Natural killer cell treated with Interleukin-12 subunit alpha and Interleukin-12 subunit beta and Interleukin-15 and Interleukin-18, amount 100 ng/mL, for 72 hours (primary cell): ENCODE data around the gene PIM3. TPM values are rescaled to one million over a fixed set of nuclear protein-coding genes. Genes with fewer than 3 reads are reported as not detected.
"Not testable (repeated sequence)": the region's sequence is repeated elsewhere in the genome, so short reads cannot be mapped to it uniquely, and the experiment has no call there.

ENCODE experiments used
- ATAC-seq, 2 donors: fragments of 150-1000 bp; cut with Tn5 transposase in 1 of 2; sonication (Bioruptor Pico), chemical (Tn5 transposase) in 1 of 2; 2 replicates each; pipeline ENCODE4 v1.10.0; 2021
- DNase-seq: peaks from one replicate; pipeline ENCODE4 v3.0.0; 2022; ENCODE audit warnings: low spot score
- H3K27ac Mint-ChIP-seq, 2 donors: 1 replicate in 1 of 2; 2 replicates in 1 of 2; pipeline ENCODE4 v1.8.0; 2022; ENCODE audit warnings: mixed read lengths in 2 of 2, mild to moderate bottlenecking in 1 of 2, moderate library complexity in 1 of 2
- H3K27me3 Mint-ChIP-seq, 2 donors: 1 replicate in 1 of 2; 2 replicates in 1 of 2; pipeline ENCODE4 v1.8.0; 2022; ENCODE audit warnings: mixed read lengths in 2 of 2
- H3K36me3 Mint-ChIP-seq: one replicate; pipeline ENCODE4 v1.8.0; 2022; ENCODE audit warnings: mixed read lengths
- H3K4me1 Mint-ChIP-seq, 2 donors: 1 replicate in 1 of 2; 2 replicates in 1 of 2; pipeline ENCODE4 v1.8.0; 2022; ENCODE audit warnings: low read depth in 2 of 2, mixed read lengths in 2 of 2, mild to moderate bottlenecking in 1 of 2
- H3K4me3 Mint-ChIP-seq: one replicate; pipeline ENCODE4 v1.8.0; 2022; ENCODE audit warnings: mixed read lengths
- H3K9me3 Mint-ChIP-seq: 2 replicates; pipeline ENCODE4 v1.8.0; 2022; ENCODE audit warnings: mixed read lengths
- total RNA-seq, 2 donors: library from RNA; stranded (reverse); gene quantifications; one replicate each; pipeline ENCODE4 v1.2.3, GENCODE V29; 2022

PIM3 gene
- total RNA-seq, 2 donors from 2014 or later: 78.5 to 115 TPM

- Mint-ChIP-seq H3K4me3 (no peak overlapping the region), H3K27ac (no peak overlapping the region), H3K36me3 (no peaks in the 10 kb centered on the region), H3K9me3 (no peaks in the 10 kb centered on the region), H3K4me1 (peaks cover 2 to 4% of the 10 kb centered on the region in 2 donors), H3K27me3 (no peaks in the 10 kb centered on the region)
- ATAC-seq: peak in 1 of 2 donors; percentile 26
- DNase-seq: no peak
Measured at GRCh38 chr22:49944399-49944891, 16.1 kb upstream of the PIM3 start.

DNA sequence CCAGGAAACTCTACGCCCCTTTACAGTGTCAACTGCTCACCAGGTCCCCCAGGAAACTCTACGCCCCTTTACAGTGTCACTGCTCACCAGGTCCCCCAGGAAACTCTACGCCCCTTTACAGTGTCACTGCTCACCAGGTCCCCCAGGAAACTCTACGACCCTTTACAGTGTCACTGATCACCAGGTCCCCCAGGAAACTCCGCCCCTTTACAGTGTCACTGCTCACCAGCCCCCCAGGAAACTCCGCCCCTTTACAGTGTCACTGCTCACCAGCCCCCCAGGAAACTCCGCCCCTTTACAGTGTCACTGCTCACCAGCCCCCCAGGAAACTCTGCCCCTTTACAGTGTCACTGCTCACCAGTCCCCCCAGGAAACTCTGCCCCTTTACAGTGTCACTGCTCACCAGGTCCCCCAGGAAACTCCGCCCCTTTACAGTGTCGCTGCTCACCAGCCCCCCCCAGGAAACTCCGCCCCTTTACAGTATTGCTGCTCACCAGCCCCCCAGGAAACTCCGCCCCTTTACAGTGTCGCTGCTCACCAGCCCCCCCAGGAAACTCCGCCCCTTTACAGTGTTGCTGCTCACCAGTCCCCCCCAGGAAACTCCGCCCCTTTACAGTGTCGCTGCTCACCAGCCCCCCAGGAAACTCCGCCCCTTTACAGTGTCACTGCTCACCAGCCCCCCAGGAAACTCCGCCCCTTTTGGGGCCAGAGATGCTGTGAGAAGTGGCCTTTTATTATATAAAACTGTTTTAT is 15.4 kb upstream of the PIM3 start:
- not testable (repeated sequence) for DNase-seq, H3K27me3 Mint-ChIP-seq, H3K4me1 Mint-ChIP-seq, ATAC-seq, H3K36me3 Mint-ChIP-seq, H3K4me3 Mint-ChIP-seq, H3K9me3 Mint-ChIP-seq
- H3K27ac Mint-ChIP-seq: peak overlapping the region; percentile 47 to 88

GRCh38 chr22:49946612-49947295 is 13.8 kb upstream of the PIM3 start:
- Mint-ChIP-seq H3K36me3 (no peaks in the 10 kb centered on the region), H3K4me3 (no peak overlapping the region), H3K27ac (peak overlapping the region in 1 of 2 donors; percentile 88), H3K9me3 (no peaks in the 10 kb centered on the region), H3K4me1 (peaks cover 0 to 4% of the 10 kb centered on the region in 2 donors), H3K27me3 (no peaks in the 10 kb centered on the region)
- DNase-seq (no peak), ATAC-seq (no peak)

DNA sequence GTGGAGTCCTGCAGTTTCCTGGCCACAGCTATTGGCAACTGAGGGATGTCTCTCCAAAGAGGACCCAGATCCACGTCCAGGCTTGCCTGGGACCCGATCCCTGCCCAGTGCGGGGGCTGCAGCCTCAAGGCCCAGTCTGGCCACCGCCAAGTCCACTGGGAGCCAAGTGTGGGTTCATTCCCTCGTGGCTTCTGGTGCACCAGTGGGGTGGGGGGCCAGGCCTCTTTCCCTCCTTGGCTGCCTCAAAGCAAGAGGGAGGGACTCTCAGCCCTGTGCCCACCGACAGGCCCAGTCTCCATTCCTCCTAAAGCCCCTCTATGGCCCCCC is 13.3 kb upstream of the PIM3 start:
- no peak for ATAC-seq

GRCh38 chr22:49948116-49948957 is 12.2 kb upstream of the PIM3 start:
- Mint-ChIP-seq H3K27me3 (no peaks in the 10 kb centered on the region), H3K4me1 (peaks cover 0 to 4% of the 10 kb centered on the region in 2 donors), H3K36me3 (no peaks in the 10 kb centered on the region), H3K27ac (no peak overlapping the region), H3K9me3 (no peaks in the 10 kb centered on the region), H3K4me3 (no peak overlapping the region)
- DNase-seq (no peak), ATAC-seq (no peak)

More for the DNA sequence above, 13.3 kb upstream of the PIM3 start:
- no peaks in the 10 kb centered on the region for H3K27me3 Mint-ChIP-seq
- H3K27ac Mint-ChIP-seq: no peak overlapping the region
- H3K4me1 Mint-ChIP-seq: peaks cover 0 to 4% of the 10 kb centered on the region in 2 donors
- H3K9me3 Mint-ChIP-seq: no peaks in the 10 kb centered on the region
- DNase-seq: no peak
- H3K36me3 Mint-ChIP-seq: no peaks in the 10 kb centered on the region
- no peak overlapping the region for H3K4me3 Mint-ChIP-seq

- Mint-ChIP-seq H3K27me3 (no peaks in the 10 kb centered on the region), H3K9me3 (no peaks in the 10 kb centered on the region), H3K4me1 (peaks cover 0 to 4% of the 10 kb centered on the region in 2 donors), H3K4me3 (no peak overlapping the region), H3K36me3 (no peaks in the 10 kb centered on the region), H3K27ac (no peak overlapping the region)
- ATAC-seq: peak in 1 of 2 donors; percentile 1
- DNase-seq: no peak
Measured at GRCh38 chr22:49948958-49949913, 11.3 kb upstream of the PIM3 start.

GRCh38 chr22:49949914-49950292 is 10.7 kb upstream of the PIM3 start:
- no peak overlapping the region for H3K4me3 Mint-ChIP-seq
- DNase-seq (no peak), ATAC-seq (no peak)
- no peak overlapping the region for H3K27ac Mint-ChIP-seq
- no peaks in the 10 kb centered on the region for H3K27me3 Mint-ChIP-seq
- H3K9me3 Mint-ChIP-seq: no peaks in the 10 kb centered on the region
- peaks cover 0 to 4% of the 10 kb centered on the region in 2 donors for H3K4me1 Mint-ChIP-seq
- H3K36me3 Mint-ChIP-seq: no peaks in the 10 kb centered on the region

- H3K4me3 Mint-ChIP-seq: no peak overlapping the region
- H3K4me1 Mint-ChIP-seq: peaks cover 0 to 3% of the 10 kb centered on the region in 2 donors
- ATAC-seq (no peak), DNase-seq (no peak)
- H3K9me3 Mint-ChIP-seq: no peaks in the 10 kb centered on the region
- no peaks in the 10 kb centered on the region for H3K27me3 Mint-ChIP-seq
- no peak overlapping the region for H3K27ac Mint-ChIP-seq
- no peaks in the 10 kb centered on the region for H3K36me3 Mint-ChIP-seq
Measured at GRCh38 chr22:49950396-49950994, 10.1 kb upstream of the PIM3 start.

DNA sequence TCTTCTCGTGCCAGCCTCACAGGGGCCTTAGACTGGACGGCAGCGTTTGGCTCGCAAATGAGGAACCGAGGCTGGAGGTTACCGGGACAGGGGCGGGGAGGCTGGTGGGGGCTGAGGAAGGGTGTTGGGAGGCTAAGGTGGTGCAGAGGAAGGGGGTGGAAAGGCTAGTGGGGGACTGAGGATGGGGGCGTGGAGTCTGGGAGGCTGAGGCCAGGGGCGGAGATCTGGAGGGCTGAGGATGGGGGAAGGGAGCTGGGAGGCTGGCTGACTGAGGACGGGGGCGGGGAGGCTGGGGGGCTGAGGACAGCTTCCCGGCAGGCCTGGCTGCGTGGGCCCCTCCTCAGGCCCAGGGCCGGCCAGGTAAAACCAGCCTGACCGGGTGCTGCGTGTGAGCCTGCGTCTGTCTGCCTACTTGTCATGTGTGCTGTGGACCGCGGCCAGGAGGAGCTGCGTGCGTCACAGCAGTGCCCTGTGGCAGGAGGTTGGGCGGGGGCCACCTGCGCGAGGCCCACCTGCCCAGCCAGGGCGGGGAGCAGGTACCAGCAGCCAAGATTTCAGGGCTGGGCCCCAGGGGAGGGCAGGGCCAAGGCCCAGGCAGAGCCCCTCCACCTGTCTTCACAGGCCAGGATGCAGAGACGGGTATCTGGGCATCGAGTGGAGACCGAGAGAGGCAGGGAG is 9.4 kb upstream of the PIM3 start:
- H3K4me1 Mint-ChIP-seq: no peaks in the 10 kb centered on the region
- ATAC-seq: no peak
- no peaks in the 10 kb centered on the region for H3K36me3 Mint-ChIP-seq
- H3K27me3 Mint-ChIP-seq: no peaks in the 10 kb centered on the region
- no peaks in the 10 kb centered on the region for H3K9me3 Mint-ChIP-seq
- no peak overlapping the region for H3K27ac Mint-ChIP-seq
- no peak for DNase-seq
- no peak overlapping the region for H3K4me3 Mint-ChIP-seq

DNA sequence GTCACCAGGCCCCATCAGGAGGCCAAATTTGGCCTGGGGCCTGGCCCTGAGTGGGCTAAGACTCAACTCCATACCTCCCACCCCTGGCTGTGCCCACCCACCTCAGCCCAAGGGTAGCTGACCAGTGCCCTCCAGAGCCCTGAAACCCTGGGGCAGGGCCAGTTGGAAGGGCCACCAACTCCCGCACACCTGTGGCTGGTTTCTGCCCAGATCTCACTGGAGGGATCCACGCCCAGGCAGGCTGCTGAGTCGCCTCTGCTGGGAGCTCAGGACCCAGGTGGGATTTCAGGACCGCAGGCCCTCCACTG is 8.9 kb upstream of the PIM3 start:
- no peaks in the 10 kb centered on the region for H3K36me3 Mint-ChIP-seq
- H3K27ac Mint-ChIP-seq: no peak overlapping the region
- no peaks in the 10 kb centered on the region for H3K4me1 Mint-ChIP-seq
- no peak overlapping the region for H3K4me3 Mint-ChIP-seq
- DNase-seq: no peak
- H3K9me3 Mint-ChIP-seq: no peaks in the 10 kb centered on the region
- ATAC-seq: no peak
- H3K27me3 Mint-ChIP-seq: no peaks in the 10 kb centered on the region

DNA sequence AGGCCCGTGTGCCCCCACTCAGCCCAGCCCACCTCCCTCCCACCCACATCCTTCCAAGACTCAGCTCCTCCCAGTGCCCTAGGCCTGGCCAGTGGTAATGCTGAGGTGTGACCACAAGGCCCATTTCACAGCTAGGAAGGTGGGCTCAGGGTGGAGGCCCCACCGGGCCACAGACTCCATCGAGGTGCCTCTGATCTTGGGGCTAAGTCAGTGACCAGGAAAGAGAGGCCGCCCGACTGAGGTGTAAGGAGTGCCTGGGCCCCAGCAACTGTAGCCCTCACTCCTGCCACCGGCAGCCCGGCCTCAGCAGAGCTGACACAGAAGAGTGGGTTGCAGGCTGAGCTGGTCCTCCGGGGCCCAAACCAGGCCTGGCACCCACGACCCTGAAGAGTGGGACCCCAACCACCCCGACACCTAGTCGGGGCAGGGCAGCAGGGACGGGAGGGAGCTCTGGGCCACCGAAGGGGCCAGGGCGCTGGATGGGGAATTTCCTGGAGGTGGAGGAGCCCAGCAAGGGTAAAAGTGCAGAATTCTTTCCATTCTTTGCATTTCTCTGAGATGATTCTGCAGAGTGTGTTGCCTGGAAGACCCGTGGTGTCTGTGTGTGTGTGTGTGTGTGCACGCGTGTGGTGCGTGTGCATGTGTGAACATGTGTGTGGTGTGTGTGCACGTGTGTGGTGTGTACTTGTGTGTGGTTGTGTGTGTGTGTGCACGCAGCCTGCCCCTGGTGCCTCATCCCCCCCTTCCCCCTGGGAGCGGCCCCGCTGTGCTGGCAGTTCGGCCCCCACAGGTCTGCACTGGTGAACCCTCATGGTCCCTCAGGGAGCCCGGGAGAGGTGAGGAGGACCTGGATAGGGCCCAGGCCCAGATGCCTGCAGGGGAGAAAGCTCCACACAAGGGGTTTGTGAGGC is 8.3 kb upstream of the PIM3 start:
- H3K36me3 Mint-ChIP-seq: no peaks in the 10 kb centered on the region
- no peaks in the 10 kb centered on the region for H3K27me3 Mint-ChIP-seq
- H3K4me3 Mint-ChIP-seq: no peak overlapping the region
- no peak overlapping the region for H3K27ac Mint-ChIP-seq
- DNase-seq (no peak), ATAC-seq (no peak)
- H3K4me1 Mint-ChIP-seq: no peaks in the 10 kb centered on the region
- H3K9me3 Mint-ChIP-seq: no peaks in the 10 kb centered on the region
